Activated CD4-positive, alpha-beta T cell treated with anti-CD3 and anti-CD28 coated beads, Interleukin-2, Interleukin-4, amounts not matched to agents 100 ng/mL and 50 ng/mL, durations not matched to agents 16 hours and 8 hours (primary cell): Measurements from ENCODE around the gene OR10G8.

Experiments used
- DNase-seq: peaks from one replicate; pipeline ENCODE4 v3.0.0-alpha.2; 2020; ENCODE audit warnings: low spot score

Gene OR10G8

DNA sequence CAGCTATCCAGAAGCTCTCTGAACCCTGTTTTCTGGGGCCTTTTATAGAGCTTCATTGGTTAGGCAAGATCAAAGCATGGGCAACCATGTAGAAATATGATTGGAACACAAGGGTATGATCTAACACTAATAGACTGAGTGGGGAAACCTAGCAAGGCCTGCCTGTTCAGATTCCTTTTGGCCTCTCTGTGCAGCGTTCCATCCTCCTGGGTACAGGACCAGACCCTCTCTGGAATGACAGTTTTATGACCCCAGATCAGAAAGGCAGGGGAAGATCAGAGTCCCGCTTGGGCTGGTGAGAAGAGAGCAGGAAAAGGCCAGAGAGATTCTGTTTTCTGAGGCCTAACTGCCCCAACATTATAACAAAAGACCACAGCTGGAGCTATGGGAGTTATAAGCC, 52.0 kb downstream of the OR10G8 start:
- no peak for DNase-seq

DNA sequence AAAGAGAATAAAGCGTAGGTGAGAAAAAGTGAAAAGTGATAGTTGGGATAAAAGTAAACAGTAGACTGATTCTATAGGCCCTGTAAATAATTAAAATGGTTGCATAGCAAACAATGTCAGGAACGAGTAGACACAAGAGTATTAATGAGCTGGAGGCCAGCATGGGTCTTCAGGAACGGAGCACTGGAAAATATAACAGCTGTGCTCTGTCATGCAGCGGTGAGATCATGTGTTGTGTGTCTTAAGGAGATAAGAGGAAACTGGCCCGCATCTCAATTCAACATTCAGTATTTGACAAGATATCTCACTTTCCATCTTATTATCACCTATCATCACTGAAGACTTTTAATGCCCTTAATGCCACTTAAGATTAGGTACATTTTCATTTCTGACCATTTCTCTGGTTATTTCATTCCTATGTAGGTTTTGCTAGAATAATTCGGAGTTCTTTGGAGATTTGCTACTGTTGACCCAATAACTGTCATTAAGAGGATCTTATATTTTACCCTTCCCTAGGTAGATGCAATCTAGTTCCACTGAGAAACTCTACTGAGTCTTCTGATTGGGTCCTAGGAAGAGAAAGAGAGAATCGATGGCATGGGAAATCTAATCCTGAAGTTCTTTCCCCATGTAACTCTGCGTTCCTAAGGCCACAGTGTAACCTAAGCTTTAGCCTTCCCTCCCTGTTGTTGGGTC, 53.2 kb downstream of the OR10G8 start:
- DNase-seq = no peak
